Fibroblast of the aortic adventitia (primary cell): Measurements from ENCODE around the gene FRRS1L. TPM values are rescaled to one million over a fixed set of nuclear protein-coding genes. Genes with fewer than 3 reads are reported as not detected.
A peak's percentile ranks its signal among the peaks of the same experiment; 100 is the strongest.

Source experiments
- DNase-seq: peaks from one replicate; pipeline ENCODE4 v3.0.0-alpha.2; 2010; ENCODE audit warnings: low read depth
- H3K4me3 ChIP-seq: 2 replicates; pipeline ENCODE4 v1.5.1; 2011; ENCODE audit warnings: low read depth, mild to moderate bottlenecking, control low read depth, low read length, moderate library complexity
- total RNA-seq: library from RNA; depleted of rRNA; stranded (reverse); fragments of >200 nt; gene quantifications from 2 replicates; pipeline ENCODE4 v1.2.3, GENCODE V29; 2012; ENCODE audit warnings: low replicate concordance
- TF ChIP-seq, protein P1 (sequence below): IDR thresholded peaks from 2 replicates; pipeline ENCODE4 v1.5.1; 2011; ENCODE audit warnings: mild to moderate bottlenecking, low read length, control low read depth, inconsistent platforms; ENCODE audit not compliant: insufficient read depth

The FRRS1L gene
- total RNA-seq, 1 donor = 0.18 TPM

DNA sequence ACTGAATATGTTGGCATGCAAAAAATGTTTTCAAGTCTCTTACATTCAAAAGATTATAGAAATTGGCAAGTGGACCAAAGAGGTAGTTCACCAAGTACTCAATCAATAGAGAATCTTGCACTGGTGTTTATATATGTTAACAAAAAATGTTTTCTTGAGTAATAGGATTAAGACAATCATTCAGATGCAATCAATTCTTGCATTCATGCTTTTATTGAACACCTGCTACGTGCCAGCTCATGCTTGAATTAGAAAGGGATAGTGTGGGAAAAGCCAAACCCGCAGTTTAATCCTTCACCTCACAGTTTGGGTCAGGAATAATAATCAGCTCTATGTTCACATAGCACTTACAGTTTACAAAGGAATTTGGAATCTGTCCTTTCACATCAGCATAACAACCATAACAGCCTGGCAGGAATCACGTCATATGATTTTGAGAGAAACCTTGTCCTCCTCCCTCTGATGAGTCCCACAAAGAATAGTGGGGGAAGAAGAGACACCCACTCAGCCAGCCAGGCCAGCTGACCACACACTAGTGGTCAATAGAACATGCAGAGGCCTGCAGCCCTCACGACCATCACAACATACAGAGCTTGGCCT, 36.8 kb upstream of the FRRS1L start:
- H3K4me3 ChIP-seq = no peak overlapping the region
- TF ChIP-seq, protein P1, sequence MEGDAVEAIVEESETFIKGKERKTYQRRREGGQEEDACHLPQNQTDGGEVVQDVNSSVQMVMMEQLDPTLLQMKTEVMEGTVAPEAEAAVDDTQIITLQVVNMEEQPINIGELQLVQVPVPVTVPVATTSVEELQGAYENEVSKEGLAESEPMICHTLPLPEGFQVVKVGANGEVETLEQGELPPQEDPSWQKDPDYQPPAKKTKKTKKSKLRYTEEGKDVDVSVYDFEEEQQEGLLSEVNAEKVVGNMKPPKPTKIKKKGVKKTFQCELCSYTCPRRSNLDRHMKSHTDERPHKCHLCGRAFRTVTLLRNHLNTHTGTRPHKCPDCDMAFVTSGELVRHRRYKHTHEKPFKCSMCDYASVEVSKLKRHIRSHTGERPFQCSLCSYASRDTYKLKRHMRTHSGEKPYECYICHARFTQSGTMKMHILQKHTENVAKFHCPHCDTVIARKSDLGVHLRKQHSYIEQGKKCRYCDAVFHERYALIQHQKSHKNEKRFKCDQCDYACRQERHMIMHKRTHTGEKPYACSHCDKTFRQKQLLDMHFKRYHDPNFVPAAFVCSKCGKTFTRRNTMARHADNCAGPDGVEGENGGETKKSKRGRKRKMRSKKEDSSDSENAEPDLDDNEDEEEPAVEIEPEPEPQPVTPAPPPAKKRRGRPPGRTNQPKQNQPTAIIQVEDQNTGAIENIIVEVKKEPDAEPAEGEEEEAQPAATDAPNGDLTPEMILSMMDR = no peak
- no peak for DNase-seq

DNA sequence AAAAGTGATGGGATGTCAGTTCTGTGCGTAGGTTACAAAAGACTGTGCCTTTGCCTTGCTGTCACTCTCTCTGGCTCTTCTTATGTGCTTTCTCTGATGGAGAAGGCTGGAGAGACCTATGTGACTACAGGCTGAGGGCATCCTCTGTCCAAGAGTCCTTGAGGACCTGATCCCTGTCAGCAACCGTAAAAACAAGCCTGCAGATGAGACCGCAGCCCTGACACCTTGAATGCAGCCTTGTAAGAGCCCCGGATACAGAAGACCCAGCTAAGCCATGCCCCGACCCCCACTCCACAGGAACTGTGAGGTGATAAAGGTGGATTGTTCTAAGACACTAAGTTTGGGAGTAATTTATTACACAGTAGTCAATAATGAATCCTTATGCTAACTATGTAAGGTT, 32.6 kb upstream of the FRRS1L start:
- TF ChIP-seq, protein P1 = no peak
- no peak overlapping the region for H3K4me3 ChIP-seq
- DNase-seq = no peak

DNA sequence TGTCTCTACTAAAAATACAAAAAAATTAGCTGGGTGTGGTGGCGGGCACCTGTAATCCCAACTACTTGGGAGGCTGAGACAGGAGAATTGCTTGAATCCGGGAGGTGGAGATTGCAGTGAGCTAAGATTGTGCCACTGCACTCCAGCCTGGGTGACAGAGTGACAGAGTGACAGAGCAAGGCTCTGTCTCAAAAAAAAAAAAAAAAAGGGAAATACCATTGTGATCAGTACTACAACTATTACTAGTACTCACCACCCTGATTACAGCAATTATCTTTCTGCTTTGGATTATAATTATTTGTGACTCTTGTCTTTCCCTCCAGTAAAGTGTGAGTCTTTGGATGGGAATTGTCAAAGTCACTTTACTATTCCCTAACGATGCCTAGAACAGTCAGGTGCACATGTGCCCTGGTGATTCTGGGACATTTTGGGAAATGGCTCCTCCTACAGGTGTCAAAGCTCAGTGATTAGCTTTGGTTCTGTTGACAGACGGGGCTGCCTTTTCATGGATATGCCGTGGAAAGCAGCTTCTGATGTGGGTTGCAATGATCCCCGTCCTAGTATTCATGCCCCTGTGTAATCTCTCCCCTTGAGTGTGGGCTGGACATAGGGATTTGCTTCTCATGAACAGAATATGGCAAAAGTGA, 31.8 kb upstream of the FRRS1L start:
- no peak for DNase-seq
- TF ChIP-seq, protein P1 = no peak
- H3K4me3 ChIP-seq = no peak overlapping the region

DNA sequence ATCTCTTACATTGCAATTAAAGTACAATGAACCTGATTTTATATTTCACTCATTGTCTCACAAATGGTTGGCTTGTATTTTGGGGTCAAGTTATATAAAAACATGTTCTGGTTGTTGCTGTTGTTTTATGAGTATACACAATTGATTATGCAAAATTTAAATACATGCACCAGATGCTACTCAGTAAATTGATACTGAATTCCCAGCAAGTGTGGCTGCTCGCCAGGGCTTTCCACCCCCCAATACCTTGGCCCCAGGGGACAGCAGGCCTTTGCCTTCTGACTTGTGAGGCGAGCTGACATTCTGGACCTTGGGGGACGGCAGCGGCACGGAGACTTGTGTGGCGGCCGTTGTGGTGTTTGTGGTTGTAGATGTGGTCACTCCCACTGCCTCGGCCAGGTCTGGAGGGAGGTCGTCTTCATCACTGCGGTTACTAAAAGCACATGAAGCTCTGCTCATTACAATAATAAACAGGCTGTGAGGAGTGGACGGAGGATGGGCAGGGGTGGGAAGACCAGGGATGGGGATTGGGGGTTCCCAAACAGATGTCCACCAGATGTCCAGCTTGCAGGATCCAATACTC, 27.0 kb upstream of the FRRS1L start:
- H3K4me3 ChIP-seq = no peak overlapping the region
- no peak for DNase-seq
- TF ChIP-seq, protein P1 = no peak

DNA sequence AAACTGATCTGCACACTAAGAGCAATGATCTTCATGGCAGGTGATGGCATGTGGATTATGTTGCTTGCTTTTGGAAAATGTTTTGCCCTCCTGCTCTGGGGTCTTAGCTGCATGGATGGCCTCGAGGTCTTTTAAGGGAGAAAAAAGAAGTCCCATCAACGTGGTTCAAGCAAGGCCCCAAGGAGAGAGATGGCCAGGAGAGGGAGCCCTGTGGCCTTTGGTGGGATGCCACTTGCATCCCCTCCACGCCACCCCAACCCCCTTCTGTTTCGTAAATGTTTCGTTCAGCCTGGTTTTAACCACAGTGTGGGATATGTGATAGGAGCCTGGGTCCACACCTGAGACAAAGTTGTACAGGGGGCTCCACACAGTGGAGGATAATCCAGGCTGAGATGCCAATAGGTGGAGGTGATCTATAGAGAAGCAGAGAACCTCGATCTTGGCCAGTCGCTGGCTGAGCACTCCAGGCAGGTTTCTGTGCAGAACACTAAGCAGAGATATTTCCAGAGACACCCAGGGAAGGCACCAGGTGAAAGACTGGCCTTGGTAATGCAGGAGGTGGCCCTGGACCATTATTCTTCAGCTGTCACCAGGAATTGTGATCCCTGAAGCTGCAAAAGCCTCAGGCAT, 25.8 kb upstream of the FRRS1L start:
- TF ChIP-seq, protein P1 = peak; percentile 25
- H3K4me3 ChIP-seq = no peak overlapping the region
- DNase-seq = no peak

DNA sequence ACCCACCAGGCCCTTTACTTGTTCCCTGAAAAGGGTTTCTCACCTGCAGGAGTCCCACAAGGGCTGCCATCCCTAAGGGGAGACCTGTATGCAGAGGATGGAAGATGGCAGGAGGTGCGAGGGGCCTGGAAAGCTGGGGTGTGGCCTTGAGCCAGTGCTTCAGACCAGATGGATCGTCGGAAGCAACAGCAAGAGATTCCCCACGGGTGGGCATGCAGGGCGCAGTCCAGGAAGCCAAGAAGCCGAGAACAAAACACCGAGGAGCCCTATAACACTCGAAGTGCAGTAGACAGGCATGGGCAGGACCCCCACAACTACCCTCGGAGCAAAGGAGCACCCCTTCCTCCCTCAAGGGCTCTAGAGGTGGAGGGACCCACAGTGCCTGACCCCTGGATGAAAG, 24.7 kb upstream of the FRRS1L start:
- DNase-seq = no peak
- TF ChIP-seq, protein P1 = no peak
- H3K4me3 ChIP-seq = no peak overlapping the region
